Testis (tissue), 2 donors: ENCODE measurements around the gene ZNF692.

Source experiments
- POLR2A ChIP-seq: fragments of 450-650 bp; IDR thresholded peaks from one replicate; pipeline ENCODE4 v1.6.1; 2017; ENCODE audit warnings: antibody characterized with exemption, mild to moderate bottlenecking, moderate library complexity
- TF ChIP-seq, protein P1 (sequence below), 3 experiments: fragments of 450-650 bp in 2 of 3; fragments of 200-600 bp in 1 of 3; sonication (generic) in 1 of 3; IDR thresholded peaks; one replicate each; pipeline ENCODE4 v1.5.1; 2016 to 2019; ENCODE audit warnings: antibody characterized with exemption in 3 of 3, mild to moderate bottlenecking in 2 of 3, moderate library complexity in 1 of 3

DNA sequence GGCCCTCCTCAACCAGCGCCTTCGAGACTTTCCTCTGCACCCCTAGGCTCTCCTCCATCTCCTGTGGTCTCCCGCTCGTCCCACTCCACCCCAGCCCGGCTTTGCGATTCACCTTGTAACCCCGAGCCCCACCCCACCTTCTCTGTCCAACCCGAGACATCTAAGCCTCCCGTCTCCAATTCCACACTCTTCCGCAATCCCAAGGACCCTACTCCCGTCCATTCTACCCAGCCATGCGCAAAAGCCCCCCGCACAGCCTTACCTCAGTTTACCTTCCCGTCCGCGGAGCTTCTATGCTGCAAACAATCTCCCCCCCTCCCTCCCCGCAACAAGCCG lies 33.3 kb downstream of the ZNF692 start:
- TF ChIP-seq, protein P1, sequence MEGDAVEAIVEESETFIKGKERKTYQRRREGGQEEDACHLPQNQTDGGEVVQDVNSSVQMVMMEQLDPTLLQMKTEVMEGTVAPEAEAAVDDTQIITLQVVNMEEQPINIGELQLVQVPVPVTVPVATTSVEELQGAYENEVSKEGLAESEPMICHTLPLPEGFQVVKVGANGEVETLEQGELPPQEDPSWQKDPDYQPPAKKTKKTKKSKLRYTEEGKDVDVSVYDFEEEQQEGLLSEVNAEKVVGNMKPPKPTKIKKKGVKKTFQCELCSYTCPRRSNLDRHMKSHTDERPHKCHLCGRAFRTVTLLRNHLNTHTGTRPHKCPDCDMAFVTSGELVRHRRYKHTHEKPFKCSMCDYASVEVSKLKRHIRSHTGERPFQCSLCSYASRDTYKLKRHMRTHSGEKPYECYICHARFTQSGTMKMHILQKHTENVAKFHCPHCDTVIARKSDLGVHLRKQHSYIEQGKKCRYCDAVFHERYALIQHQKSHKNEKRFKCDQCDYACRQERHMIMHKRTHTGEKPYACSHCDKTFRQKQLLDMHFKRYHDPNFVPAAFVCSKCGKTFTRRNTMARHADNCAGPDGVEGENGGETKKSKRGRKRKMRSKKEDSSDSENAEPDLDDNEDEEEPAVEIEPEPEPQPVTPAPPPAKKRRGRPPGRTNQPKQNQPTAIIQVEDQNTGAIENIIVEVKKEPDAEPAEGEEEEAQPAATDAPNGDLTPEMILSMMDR (IDR thresholded peaks at IDR 0.05): no peak
- TF ChIP-seq POLR2A: no peak
